ENCODE data around the gene SEC31A. TPM values are rescaled to one million over a fixed set of nuclear protein-coding genes. Genes with fewer than 3 reads are reported as not detected.

The SEC31A gene
- total and polyA plus RNA-seq, 2 experiments from 2014 or later, result 91.0 to 98.8 TPM

- DNase-seq (ENCODE audit: low spot score) (no peak), ATAC-seq (no peak)
- H3K4me3 ChIP-seq, result no peak overlapping the region
- no peak overlapping the region; the same call in 1 of the 2 replicates for H3K27ac Mint-ChIP-seq
- no peak for TF ChIP-seq POLR2AphosphoS5 (IDR thresholded peaks at IDR 0.05; ENCODE audit: low read depth)
- no peak for TF ChIP-seq STAT1 (IDR thresholded peaks at IDR 0.05; ENCODE audit: unreplicated experiment)
- no peak for TF ChIP-seq ETS1 (IDR thresholded peaks at IDR 0.05)
- no peak for TF ChIP-seq ZNF114 (CRISPR knock-in tag; IDR thresholded peaks at IDR 0.05)
- no peak for TF ChIP-seq REST (IDR thresholded peaks at IDR 0.05; ENCODE audit: unreplicated experiment)
- TF ChIP-seq NANOG (IDR thresholded peaks at IDR 0.05; ENCODE audit: borderline replicate concordance), result no peak
- TF ChIP-seq EZH2phosphoT487 (IDR thresholded peaks at IDR 0.05; ENCODE audit: unreplicated experiment), result no peak
- no peak for TF ChIP-seq CREB1 (CRISPR knock-in tag; IDR thresholded peaks at IDR 0.05; ENCODE audit: low read depth)
- no peak for TF ChIP-seq CTCF (conservative IDR thresholded peaks at IDR 0.05; ENCODE audit: low read depth in 2 of 2)
- TF ChIP-seq EZH2 (IDR thresholded peaks at IDR 0.05; ENCODE audit: low read depth, unreplicated experiment), result no peak
- no peak for TF ChIP-seq JUNB (IDR thresholded peaks at IDR 0.05; ENCODE audit: unreplicated experiment)
- no peak for TF ChIP-seq ZNF331 (CRISPR knock-in tag; IDR thresholded peaks at IDR 0.05; ENCODE audit: low read depth)
- H3F3A ChIP-seq (replicated peaks; ENCODE audit: low read depth), result no peaks in the 10 kb centered on the region
- H3K9me2 ChIP-seq (ENCODE audit: insufficient read depth), result no peaks in the 10 kb centered on the region
- peaks cover 50% of the 10 kb centered on the region for H3K36me3 Mint-ChIP-seq (ENCODE audit: low read depth)
- no peak overlapping the region for H3K4me2 ChIP-seq
- peaks cover 45% of the 10 kb centered on the region for H3K36me3 ChIP-seq (ENCODE audit: insufficient read depth)
- peaks cover 12% of the 10 kb centered on the region; the same call in 1 of the 2 replicates for H4K20me1 ChIP-seq (replicated peaks; ENCODE audit: insufficient read depth)
- H3K27me3 Mint-ChIP-seq (ENCODE audit: insufficient read depth, low read depth, poor library complexity), result peaks cover 2% of the 10 kb centered on the region
- H3K27me3 ChIP-seq (ENCODE audit: insufficient read depth), result no peaks in the 10 kb centered on the region
- no peaks in the 10 kb centered on the region for H3K4me1 ChIP-seq (ENCODE audit: insufficient read depth)
- no peak overlapping the region for H3K27ac ChIP-seq (ENCODE audit: low read depth)
- no peak overlapping the region for H2AFZ ChIP-seq
- no peaks in the 10 kb centered on the region for H3K4me1 Mint-ChIP-seq
- H3K4me3 Mint-ChIP-seq, result no peak overlapping the region
- no peaks in the 10 kb centered on the region for H3K79me2 ChIP-seq (replicated peaks; ENCODE audit: insufficient read depth)
- H3K9me3 Mint-ChIP-seq, result no peaks in the 10 kb centered on the region
Measured at GRCh38 chr4:82864336-82864979, 26.5 kb downstream of the SEC31A start.

Measured in GM23338 (cell line).